Measurements from ENCODE around the gene VPS16. TPM values are rescaled to one million over a fixed set of nuclear protein-coding genes. Genes with fewer than 3 reads are reported as not detected.
"Not testable (repeated sequence)": the region's sequence is repeated elsewhere in the genome, so short reads cannot be mapped to it uniquely, and the experiment has no call there.

The VPS16 gene
- total RNA-seq, 1 experiment from 2014 or later, result 24.7 TPM

- H3K9me3 ChIP-seq (ENCODE audit: low read length), result no peaks in the 10 kb centered on the region
- peaks cover 98% of the 10 kb centered on the region for H3K79me2 ChIP-seq (ENCODE audit: low read length)
- no peak overlapping the region for H3K27ac ChIP-seq (ENCODE audit: low read length)
- no peaks in the 10 kb centered on the region for H3K27me3 ChIP-seq (ENCODE audit: low read length)
- no peaks in the 10 kb centered on the region for H3K9me2 ChIP-seq (replicated peaks; ENCODE audit: insufficient read depth, low read length)
- no peak overlapping the region for H3K4me3 ChIP-seq (ENCODE audit: low read length)
- H2AFZ ChIP-seq (ENCODE audit: low read length), result no peak overlapping the region
- H4K20me1 ChIP-seq (ENCODE audit: insufficient read depth, low read depth, low read length), result no peaks in the 10 kb centered on the region; the same call in 1 of the 2 replicates
- no peak overlapping the region for H3K9ac ChIP-seq (ENCODE audit: low read length)
- H3K36me3 ChIP-seq (ENCODE audit: insufficient read depth, low read length), result 0 out of 2 replicates have a peak, but pooled peaks cover 8% of the 10 kb centered on the region
- peaks cover 6% of the 10 kb centered on the region; the same call in 1 of the 2 replicates for H3K4me1 ChIP-seq (ENCODE audit: low read length)
- DNase-seq, result no peak
- H3K4me2 ChIP-seq (ENCODE audit: low read depth, low read length, poor library complexity, severe bottlenecking), result no peak overlapping the region
Observed at GRCh38 chr20:2894221-2894620, 53.7 kb downstream of the VPS16 start.

GRCh38 chr20:2895154-2895553, 54.6 kb downstream of the VPS16 start:
- peaks cover 98% of the 10 kb centered on the region for H3K79me2 ChIP-seq (ENCODE audit: low read length)
- H3K4me3 ChIP-seq (ENCODE audit: low read length); H3K9me3 ChIP-seq (ENCODE audit: low read length); H3K27ac ChIP-seq (ENCODE audit: low read length); H3K4me1 ChIP-seq (ENCODE audit: low read length); H2AFZ ChIP-seq (ENCODE audit: low read length); H3K9ac ChIP-seq (ENCODE audit: low read length); H3K36me3 ChIP-seq (ENCODE audit: insufficient read depth, low read length); DNase-seq; H4K20me1 ChIP-seq (ENCODE audit: insufficient read depth, low read depth, low read length); H3K4me2 ChIP-seq (ENCODE audit: low read depth, low read length, poor library complexity, severe bottlenecking); H3K9me2 ChIP-seq (replicated peaks; ENCODE audit: insufficient read depth, low read length); H3K27me3 ChIP-seq (ENCODE audit: low read length): not testable (repeated sequence)

GRCh38 chr20:2899243-2899642, 58.7 kb downstream of the VPS16 start:
- no peak for DNase-seq
- H3K9ac ChIP-seq (ENCODE audit: low read length), result no peak overlapping the region
- no peak overlapping the region for H3K4me3 ChIP-seq (ENCODE audit: low read length)
- H4K20me1 ChIP-seq (ENCODE audit: insufficient read depth, low read depth, low read length), result peaks cover 2% of the 10 kb centered on the region; the same call in 1 of the 2 replicates
- no peak overlapping the region for H2AFZ ChIP-seq (ENCODE audit: low read length)
- no peak overlapping the region for H3K27ac ChIP-seq (ENCODE audit: low read length)
- H3K9me3 ChIP-seq (ENCODE audit: low read length), result no peaks in the 10 kb centered on the region
- H3K9me2 ChIP-seq (replicated peaks; ENCODE audit: insufficient read depth, low read length), result no peaks in the 10 kb centered on the region
- peaks cover 98% of the 10 kb centered on the region for H3K79me2 ChIP-seq (ENCODE audit: low read length)
- no peaks in the 10 kb centered on the region for H3K27me3 ChIP-seq (ENCODE audit: low read length)
- H3K4me2 ChIP-seq (ENCODE audit: low read depth, low read length, poor library complexity, severe bottlenecking), result no peak overlapping the region
- H3K36me3 ChIP-seq (ENCODE audit: insufficient read depth, low read length), result no peaks in the 10 kb centered on the region
- peaks cover 10% of the 10 kb centered on the region for H3K4me1 ChIP-seq (ENCODE audit: low read length)

- no peak for DNase-seq
- no peaks in the 10 kb centered on the region for H3K9me2 ChIP-seq (replicated peaks; ENCODE audit: insufficient read depth, low read length)
- no peak overlapping the region for H3K4me3 ChIP-seq (ENCODE audit: low read length)
- H2AFZ ChIP-seq (ENCODE audit: low read length), result no peak overlapping the region
- H3K36me3 ChIP-seq (ENCODE audit: insufficient read depth, low read length), result no peaks in the 10 kb centered on the region
- H3K9ac ChIP-seq (ENCODE audit: low read length), result no peak overlapping the region
- peaks cover 10% of the 10 kb centered on the region for H3K4me1 ChIP-seq (ENCODE audit: low read length)
- H3K27ac ChIP-seq (ENCODE audit: low read length), result no peak overlapping the region
- H3K4me2 ChIP-seq (ENCODE audit: low read depth, low read length, poor library complexity, severe bottlenecking), result no peak overlapping the region
- peaks cover 2% of the 10 kb centered on the region; the same call in 1 of the 2 replicates for H4K20me1 ChIP-seq (ENCODE audit: insufficient read depth, low read depth, low read length)
- no peaks in the 10 kb centered on the region for H3K9me3 ChIP-seq (ENCODE audit: low read length)
- peaks cover 97% of the 10 kb centered on the region for H3K79me2 ChIP-seq (ENCODE audit: low read length)
- H3K27me3 ChIP-seq (ENCODE audit: low read length), result no peaks in the 10 kb centered on the region
Observed at GRCh38 chr20:2900845-2901592, 60.5 kb downstream of the VPS16 start.

- DNase-seq, result no peak
- Histone ChIP-seq H4K20me1 (ENCODE audit: insufficient read depth, low read depth, low read length) (0 out of 2 replicates have a peak, but pooled peaks cover 2% of the 10 kb centered on the region), H3K79me2 (ENCODE audit: low read length) (peaks cover 97% of the 10 kb centered on the region)
Observed at GRCh38 chr20:2902291-2902690, 61.7 kb downstream of the VPS16 start.

GRCh38 chr20:2902818-2903217, 62.3 kb downstream of the VPS16 start:
- H3K4me1 ChIP-seq (ENCODE audit: low read length), result peaks cover 10% of the 10 kb centered on the region
- peaks cover 96% of the 10 kb centered on the region for H3K79me2 ChIP-seq (ENCODE audit: low read length)
- H3K27ac ChIP-seq (ENCODE audit: low read length), result no peak overlapping the region
- 0 out of 2 replicates have a peak, but pooled peaks cover 2% of the 10 kb centered on the region for H4K20me1 ChIP-seq (ENCODE audit: insufficient read depth, low read depth, low read length)
- no peaks in the 10 kb centered on the region for H3K9me2 ChIP-seq (replicated peaks; ENCODE audit: insufficient read depth, low read length)
- no peaks in the 10 kb centered on the region for H3K27me3 ChIP-seq (ENCODE audit: low read length)
- H3K4me2 ChIP-seq (ENCODE audit: low read depth, low read length, poor library complexity, severe bottlenecking), result no peak overlapping the region
- H3K4me3 ChIP-seq (ENCODE audit: low read length), result no peak overlapping the region
- no peak overlapping the region for H3K9ac ChIP-seq (ENCODE audit: low read length)
- no peaks in the 10 kb centered on the region for H3K9me3 ChIP-seq (ENCODE audit: low read length)
- H2AFZ ChIP-seq (ENCODE audit: low read length), result no peak overlapping the region
- no peaks in the 10 kb centered on the region for H3K36me3 ChIP-seq (ENCODE audit: insufficient read depth, low read length)
- no peak for DNase-seq

More at GRCh38 chr20:2902291-2902690, 61.7 kb downstream of the VPS16 start:
- Histone ChIP-seq H3K36me3 (ENCODE audit: insufficient read depth, low read length) (no peaks in the 10 kb centered on the region), H3K4me3 (ENCODE audit: low read length) (no peak overlapping the region), H3K4me2 (ENCODE audit: low read depth, low read length, poor library complexity, severe bottlenecking) (no peak overlapping the region), H2AFZ (ENCODE audit: low read length) (no peak overlapping the region), H3K27me3 (ENCODE audit: low read length) (no peaks in the 10 kb centered on the region), H3K9me2 (replicated peaks; ENCODE audit: insufficient read depth, low read length) (no peaks in the 10 kb centered on the region), H3K9ac (ENCODE audit: low read length) (no peak overlapping the region), H3K27ac (ENCODE audit: low read length) (no peak overlapping the region), H3K4me1 (ENCODE audit: low read length) (peaks cover 10% of the 10 kb centered on the region), H3K9me3 (ENCODE audit: low read length) (no peaks in the 10 kb centered on the region)

- Histone ChIP-seq H3K4me3 (ENCODE audit: low read length) (no peak overlapping the region), H3K9me2 (replicated peaks; ENCODE audit: insufficient read depth, low read length) (no peaks in the 10 kb centered on the region), H3K27me3 (ENCODE audit: low read length) (no peaks in the 10 kb centered on the region), H3K27ac (ENCODE audit: low read length) (no peak overlapping the region), H2AFZ (ENCODE audit: low read length) (no peak overlapping the region), H3K4me1 (ENCODE audit: low read length) (peaks cover 10% of the 10 kb centered on the region), H4K20me1 (ENCODE audit: insufficient read depth, low read depth, low read length) (0 out of 2 replicates have a peak, but pooled peaks cover 2% of the 10 kb centered on the region), H3K9me3 (ENCODE audit: low read length) (no peaks in the 10 kb centered on the region), H3K9ac (ENCODE audit: low read length) (no peak overlapping the region), H3K4me2 (ENCODE audit: low read depth, low read length, poor library complexity, severe bottlenecking) (no peak overlapping the region), H3K79me2 (ENCODE audit: low read length) (peaks cover 97% of the 10 kb centered on the region), H3K36me3 (ENCODE audit: insufficient read depth, low read length) (no peaks in the 10 kb centered on the region)
- no peak for DNase-seq
Observed at GRCh38 chr20:2903686-2904085, 63.1 kb downstream of the VPS16 start.

- H3K27me3 ChIP-seq (ENCODE audit: low read length), result no peaks in the 10 kb centered on the region
- no peaks in the 10 kb centered on the region for H4K20me1 ChIP-seq (ENCODE audit: insufficient read depth, low read depth, low read length)
- H3K79me2 ChIP-seq (ENCODE audit: low read length), result peaks cover 82% of the 10 kb centered on the region
- H3K4me3 ChIP-seq (ENCODE audit: low read length), result no peak overlapping the region
- DNase-seq, result no peak
- H2AFZ ChIP-seq (ENCODE audit: low read length), result no peak overlapping the region
- no peaks in the 10 kb centered on the region for H3K9me3 ChIP-seq (ENCODE audit: low read length)
- no peak overlapping the region for H3K9ac ChIP-seq (ENCODE audit: low read length)
- no peaks in the 10 kb centered on the region for H3K9me2 ChIP-seq (replicated peaks; ENCODE audit: insufficient read depth, low read length)
- no peak overlapping the region for H3K4me2 ChIP-seq (ENCODE audit: low read depth, low read length, poor library complexity, severe bottlenecking)
- peaks cover 7% of the 10 kb centered on the region for H3K4me1 ChIP-seq (ENCODE audit: low read length)
- no peak overlapping the region for H3K27ac ChIP-seq (ENCODE audit: low read length)
- no peaks in the 10 kb centered on the region for H3K36me3 ChIP-seq (ENCODE audit: insufficient read depth, low read length)
Observed at GRCh38 chr20:2907519-2907918, 67.0 kb downstream of the VPS16 start.

Data from Karpas-422 (cell line).